GM12878 (cell line): ENCODE results near the gene LENEP. TPM values are rescaled to one million over a fixed set of nuclear protein-coding genes. Genes with fewer than 3 reads are reported as not detected.

Experiments used
- BHLHE40 ChIP-seq, 2 experiments: fragments of 450-650 bp in 1 of 2; IDR thresholded peaks; 2 replicates each; pipeline ENCODE4 v1.6.1; 2011 to 2017; ENCODE audit warnings: low read depth in 2 of 2, borderline replicate concordance in 1 of 2, improper control_type of control experiment in 1 of 2, low read length in 1 of 2, mild to moderate bottlenecking in 1 of 2
- CHD1 ChIP-seq: IDR thresholded peaks from 2 replicates; pipeline ENCODE4 v1.6.1; 2012; ENCODE audit warnings: low read depth, low read length, improper control_type of control experiment
- CHD2 ChIP-seq: IDR thresholded peaks from 2 replicates; pipeline ENCODE4 v1.6.1; 2011; ENCODE audit warnings: low read depth, low read length, improper control_type of control experiment, borderline replicate concordance
- CHD4 ChIP-seq: fragments of 200-600 bp; sonication (generic); IDR thresholded peaks from 2 replicates; pipeline ENCODE4 v1.6.1; 2016; ENCODE audit warnings: mild to moderate bottlenecking
- ESRRA ChIP-seq: IDR thresholded peaks from 2 replicates; pipeline ENCODE4 v1.6.1; 2012; ENCODE audit warnings: mild to moderate bottlenecking, low read length, improper control_type of control experiment
- HDGF ChIP-seq: fragments of 450-650 bp; IDR thresholded peaks from 2 replicates; pipeline ENCODE4 v1.6.1; 2016; ENCODE audit warnings: antibody characterized with exemption
- IRF4 ChIP-seq: IDR thresholded peaks from 2 replicates; pipeline ENCODE4 v1.6.1; 2011; ENCODE audit warnings: low read depth, low read length
- MEF2B ChIP-seq: fragments of 450-650 bp; IDR thresholded peaks from 2 replicates; pipeline ENCODE4 v1.6.1; 2018; ENCODE audit warnings: mild to moderate bottlenecking, moderate library complexity; ENCODE audit not compliant: partially characterized antibody, poor library complexity, severe bottlenecking
- MTA2 ChIP-seq: fragments of 450-650 bp; IDR thresholded peaks from 2 replicates; pipeline ENCODE4 v1.6.1; 2016; ENCODE audit warnings: low read depth, mild to moderate bottlenecking, moderate library complexity
- NBN ChIP-seq: fragments of 450-650 bp; IDR thresholded peaks from 2 replicates; pipeline ENCODE4 v1.6.1; 2016
- PAX8 ChIP-seq: fragments of 450-650 bp; IDR thresholded peaks from 2 replicates; pipeline ENCODE4 v1.6.1; 2017; ENCODE audit warnings: mild to moderate bottlenecking, moderate library complexity
- POLR2AphosphoS2 ChIP-seq: IDR thresholded peaks from 2 replicates; pipeline ENCODE4 v1.6.1; 2011; ENCODE audit warnings: low read depth, mild to moderate bottlenecking, low read length, improper control_type of control experiment, moderate library complexity
- RAD21 ChIP-seq: IDR thresholded peaks from 2 replicates; pipeline ENCODE4 v1.6.1; 2011; ENCODE audit warnings: mild to moderate bottlenecking, low read depth, low read length, moderate library complexity; ENCODE audit not compliant: insufficient read depth
- RBBP5 ChIP-seq: fragments of 200-600 bp; sonication (generic); conservative IDR thresholded peaks from 2 replicates; pipeline ENCODE4 v1.6.1; 2016
- SMC3 ChIP-seq: IDR thresholded peaks from 2 replicates; pipeline ENCODE4 v1.6.1; 2011; ENCODE audit warnings: low read length, improper control_type of control experiment, borderline replicate concordance
- SREBF2 ChIP-seq: IDR thresholded peaks from 2 replicates; pipeline ENCODE4 v1.6.1; 2012; ENCODE audit warnings: mild to moderate bottlenecking, low read length
- SUZ12 ChIP-seq: fragments of 200-600 bp; sonication (generic); IDR thresholded peaks from one replicate; pipeline ENCODE4 v1.6.1; 2018; ENCODE audit warnings: antibody characterized with exemption, mild to moderate bottlenecking; ENCODE audit not compliant: unreplicated experiment
- TCF12 ChIP-seq: IDR thresholded peaks from 2 replicates; pipeline ENCODE4 v1.6.1; 2011; ENCODE audit warnings: low read depth, mild to moderate bottlenecking, low read length
- TCF3 ChIP-seq: IDR thresholded peaks from 2 replicates; pipeline ENCODE4 v1.6.1; 2012; ENCODE audit warnings: low read depth, mild to moderate bottlenecking, low read length, borderline replicate concordance; ENCODE audit not compliant: insufficient read depth
- YY1 ChIP-seq: IDR thresholded peaks from 2 replicates; pipeline ENCODE4 v1.6.1; 2011; ENCODE audit warnings: low read depth, mild to moderate bottlenecking, low read length
- polyA plus RNA-seq, 11 experiments: library from polyadenylated mRNA; depleted of rRNA in 4 of 11; unstranded in 6 of 11; stranded (reverse) in 5 of 11; fragments of >200 nt; fragmentation: Nextera tagmentation in 4 of 11; fragmentation: Illumina TruSeq in 1 of 11; extraction: Ambion mirVana in 4 of 11; extraction: Trizol in 1 of 11; gene quantifications; 1 replicate in 1 of 11; 2 replicates in 10 of 11; pipeline versions ENCODE4 v1.2.1 to v1.2.3, GENCODE V29; 2011 to 2016; ENCODE audit warnings: inconsistent platforms in 2 of 11, missing spikeins in 2 of 11, low read depth in 1 of 11
- total RNA-seq, 4 experiments: library from RNA; depleted of rRNA in 3 of 4; stranded (reverse); fragments of >200 nt in 3 of 4; fragmentation: Illumina TruSeq in 1 of 4; extraction: Trizol in 1 of 4; gene quantifications; 2 replicates each; pipeline versions ENCODE4 v1.2.1 to v1.2.3, GENCODE V29; 2013 to 2021
- TF ChIP-seq, protein P1 (sequence below): fragments of 450-650 bp; IDR thresholded peaks from 2 replicates; pipeline ENCODE4 v1.6.1; 2017; ENCODE audit warnings: mild to moderate bottlenecking, low read depth, inconsistent platforms; ENCODE audit not compliant: poor library complexity, severe bottlenecking
- TF ChIP-seq, protein P2 (sequence below): IDR thresholded peaks from 2 replicates; pipeline ENCODE4 v1.6.1; 2011; ENCODE audit warnings: borderline replicate concordance, low read depth, mild to moderate bottlenecking, moderate library complexity, mixed read lengths, low read length; ENCODE audit not compliant: insufficient read depth; ENCODE audit errors: extremely low read length
- TF ChIP-seq, protein P3 (sequence below): IDR thresholded peaks from 2 replicates; pipeline ENCODE4 v1.6.1; 2011; ENCODE audit warnings: borderline replicate concordance, low read depth, mild to moderate bottlenecking, moderate library complexity, low read length; ENCODE audit not compliant: insufficient read depth, poor library complexity, severe bottlenecking

LENEP gene
- total and polyA plus RNA-seq, 10 of the 15 experiments (the other 5 are each of a cell fraction or from before 2014, with no cell fraction given), result 0.27 to 1.1 (median 0.64) TPM; not detected in 7

DNA sequence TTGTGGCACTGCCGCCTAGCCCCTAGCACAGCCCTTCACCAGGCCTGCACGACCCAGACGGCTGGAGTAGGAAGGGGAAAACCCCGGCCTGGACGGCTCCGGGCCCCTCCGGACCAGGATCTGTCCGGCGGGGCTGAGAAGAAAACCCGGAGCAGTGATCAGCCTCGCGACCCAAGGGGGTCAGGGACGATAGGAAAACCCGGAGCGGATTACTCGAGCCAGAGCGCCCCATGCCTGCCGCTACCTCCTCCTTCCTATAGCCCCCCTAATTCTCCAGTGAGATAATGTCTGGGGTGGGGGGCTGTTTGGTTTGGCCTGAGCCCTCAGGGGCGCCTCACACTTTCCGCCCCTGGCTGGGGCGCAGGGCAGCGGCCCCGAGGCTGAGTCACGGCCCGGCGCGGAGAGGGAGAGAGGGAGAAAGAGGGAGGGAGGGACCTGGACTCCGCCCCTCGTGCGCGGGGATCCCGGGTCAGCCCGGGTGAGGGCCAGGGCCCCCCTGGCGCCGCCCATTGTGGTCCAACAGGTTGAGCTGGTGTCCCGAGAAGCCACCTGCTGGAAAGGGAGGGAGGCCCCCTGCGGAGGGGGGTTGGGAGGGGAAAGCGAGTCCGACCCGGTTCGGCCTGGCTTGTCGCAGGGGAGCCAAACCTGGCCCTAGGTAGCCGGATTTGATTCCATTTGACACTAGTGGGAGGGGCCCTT, 7.5 kb downstream of the LENEP start (continued):
- TF ChIP-seq, protein P1, sequence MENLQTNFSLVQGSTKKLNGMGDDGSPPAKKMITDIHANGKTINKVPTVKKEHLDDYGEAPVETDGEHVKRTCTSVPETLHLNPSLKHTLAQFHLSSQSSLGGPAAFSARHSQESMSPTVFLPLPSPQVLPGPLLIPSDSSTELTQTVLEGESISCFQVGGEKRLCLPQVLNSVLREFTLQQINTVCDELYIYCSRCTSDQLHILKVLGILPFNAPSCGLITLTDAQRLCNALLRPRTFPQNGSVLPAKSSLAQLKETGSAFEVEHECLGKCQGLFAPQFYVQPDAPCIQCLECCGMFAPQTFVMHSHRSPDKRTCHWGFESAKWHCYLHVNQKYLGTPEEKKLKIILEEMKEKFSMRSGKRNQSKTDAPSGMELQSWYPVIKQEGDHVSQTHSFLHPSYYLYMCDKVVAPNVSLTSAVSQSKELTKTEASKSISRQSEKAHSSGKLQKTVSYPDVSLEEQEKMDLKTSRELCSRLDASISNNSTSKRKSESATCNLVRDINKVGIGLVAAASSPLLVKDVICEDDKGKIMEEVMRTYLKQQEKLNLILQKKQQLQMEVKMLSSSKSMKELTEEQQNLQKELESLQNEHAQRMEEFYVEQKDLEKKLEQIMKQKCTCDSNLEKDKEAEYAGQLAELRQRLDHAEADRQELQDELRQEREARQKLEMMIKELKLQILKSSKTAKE, result peak; percentile 50
- TF ChIP-seq NBN, result peak; percentile 94
- TF ChIP-seq ESRRA, result 0 out of 2 replicates have a peak, but pooled peaks have one; percentile 55
- peak; percentile 42; the same call in 1 of the 2 replicates for TF ChIP-seq HDGF
- no peak for TF ChIP-seq CHD4
- TF ChIP-seq YY1, result peak; percentile 86
- TF ChIP-seq, protein P2, sequence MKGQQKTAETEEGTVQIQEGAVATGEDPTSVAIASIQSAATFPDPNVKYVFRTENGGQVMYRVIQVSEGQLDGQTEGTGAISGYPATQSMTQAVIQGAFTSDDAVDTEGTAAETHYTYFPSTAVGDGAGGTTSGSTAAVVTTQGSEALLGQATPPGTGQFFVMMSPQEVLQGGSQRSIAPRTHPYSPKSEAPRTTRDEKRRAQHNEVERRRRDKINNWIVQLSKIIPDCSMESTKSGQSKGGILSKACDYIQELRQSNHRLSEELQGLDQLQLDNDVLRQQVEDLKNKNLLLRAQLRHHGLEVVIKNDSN, result no peak
- TF ChIP-seq CHD2, result 0 out of 2 replicates have a peak, but pooled peaks have one; percentile 41
- no peak for TF ChIP-seq SMC3
- no peak for TF ChIP-seq SUZ12
- peak; percentile 63 to 80 for TF ChIP-seq BHLHE40 (IDR thresholded peaks at IDR 0.05; ENCODE audit: borderline replicate concordance in 1 of 2, low read depth in 2 of 2, low read length in 1 of 2)
- no peak for TF ChIP-seq POLR2AphosphoS2
- peak; percentile 51; the same call in 1 of the 2 replicates for TF ChIP-seq MTA2
- TF ChIP-seq RBBP5, result no peak
- no peak for TF ChIP-seq IRF4
- no peak for TF ChIP-seq CHD1
- TF ChIP-seq PAX8, result no peak
- 0 out of 2 replicates have a peak, but pooled peaks have one; percentile 16 for TF ChIP-seq TCF3
- TF ChIP-seq TCF12, result peak; percentile 48; the same call in 1 of the 2 replicates
- peak; percentile 68 for TF ChIP-seq MEF2B
- no peak for TF ChIP-seq SREBF2
- no peak for TF ChIP-seq RAD21
- TF ChIP-seq, protein P3, sequence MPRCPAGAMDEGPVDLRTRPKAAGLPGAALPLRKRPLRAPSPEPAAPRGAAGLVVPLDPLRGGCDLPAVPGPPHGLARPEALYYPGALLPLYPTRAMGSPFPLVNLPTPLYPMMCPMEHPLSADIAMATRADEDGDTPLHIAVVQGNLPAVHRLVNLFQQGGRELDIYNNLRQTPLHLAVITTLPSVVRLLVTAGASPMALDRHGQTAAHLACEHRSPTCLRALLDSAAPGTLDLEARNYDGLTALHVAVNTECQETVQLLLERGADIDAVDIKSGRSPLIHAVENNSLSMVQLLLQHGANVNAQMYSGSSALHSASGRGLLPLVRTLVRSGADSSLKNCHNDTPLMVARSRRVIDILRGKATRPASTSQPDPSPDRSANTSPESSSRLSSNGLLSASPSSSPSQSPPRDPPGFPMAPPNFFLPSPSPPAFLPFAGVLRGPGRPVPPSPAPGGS, result peak; percentile 40
